Stimulated activated CD4-positive, alpha-beta T cell treated with anti-CD3 and anti-CD28 coated beads, Interleukin-1b, Interleukin-23, amount 100 ng/mL, for 4 hours (primary cell): ENCODE data around the gene PPP1R1B.
"Not testable (repeated sequence)": the region's sequence is repeated elsewhere in the genome, so short reads cannot be mapped to it uniquely, and the experiment has no call there.

Source experiments
- DNase-seq, 2 donors: peaks; one replicate each; pipeline ENCODE4 v3.0.0-alpha.2; 2020; ENCODE audit warnings: low read depth in 2 of 2

Gene PPP1R1B

GRCh38 chr17:39626171-39627046 lies at the start of gene PPP1R1B:
Gene PPP1R1B, plus strand, starts transcription at chr17:39626952. Its CDS starts 441 bp downstream, at chr17:39627393.
- no peak for DNase-seq

GRCh38 chr17:39578272-39578671 lies 48.5 kb upstream of the PPP1R1B start:
- DNase-seq: no peak

GRCh38 chr17:39579318-39580081 lies 47.3 kb upstream of the PPP1R1B start:
- DNase-seq: no peak

- no peak for DNase-seq
Observed at GRCh38 chr17:39580082-39580468, 46.7 kb upstream of the PPP1R1B start.

- no peak for DNase-seq
Observed at GRCh38 chr17:39581071-39581758, 45.5 kb upstream of the PPP1R1B start.

- no peak for DNase-seq
Observed at GRCh38 chr17:39581759-39582085, 45.0 kb upstream of the PPP1R1B start.

- no peak for DNase-seq
Observed at GRCh38 chr17:39582658-39583057, 44.1 kb upstream of the PPP1R1B start.

GRCh38 chr17:39590180-39590579 lies 36.6 kb upstream of the PPP1R1B start:
- DNase-seq: not testable (repeated sequence)

- no peak for DNase-seq
Observed at GRCh38 chr17:39591958-39592954, 34.5 kb upstream of the PPP1R1B start.

- DNase-seq: no peak
Observed at GRCh38 chr17:39593371-39593770, 33.4 kb upstream of the PPP1R1B start.

GRCh38 chr17:39595294-39595693 lies 31.5 kb upstream of the PPP1R1B start:
- no peak for DNase-seq

GRCh38 chr17:39595928-39596510 lies 30.7 kb upstream of the PPP1R1B start:
- no peak for DNase-seq

GRCh38 chr17:39596543-39597267 lies 30.0 kb upstream of the PPP1R1B start:
- no peak for DNase-seq

- no peak for DNase-seq
Observed at GRCh38 chr17:39597372-39598046, 29.2 kb upstream of the PPP1R1B start.

- no peak for DNase-seq
Observed at GRCh38 chr17:39598047-39598481, 28.7 kb upstream of the PPP1R1B start.

- DNase-seq: no peak
Observed at GRCh38 chr17:39598630-39599003, 28.1 kb upstream of the PPP1R1B start.

GRCh38 chr17:39599004-39599664 lies 27.6 kb upstream of the PPP1R1B start:
- no peak for DNase-seq

GRCh38 chr17:39599665-39600231 lies 27.0 kb upstream of the PPP1R1B start:
- no peak for DNase-seq
